HG03175 (cell line): ENCODE measurements around the gene MACF1.
"Not testable (repeated sequence)": the region's sequence is repeated elsewhere in the genome, so short reads cannot be mapped to it uniquely, and the experiment has no call there.

Experiments used
- ATAC-seq: cut with Tn5 transposase; IDR thresholded peaks from one replicate; pipeline ENCODE4 v1.9.1; 2021; ENCODE audit warnings: mild to moderate bottlenecking, moderate library complexity; ENCODE audit not compliant: unreplicated experiment

MACF1 gene

GRCh38 chr1:39526466-39527189, 322.1 kb downstream of the MACF1 start:
- ATAC-seq = no peak

GRCh38 chr1:39527190-39527579, 322.7 kb downstream of the MACF1 start:
- not testable (repeated sequence) for ATAC-seq

GRCh38 chr1:39528082-39528481, 323.6 kb downstream of the MACF1 start:
- no peak for ATAC-seq

GRCh38 chr1:39529901-39530535, 325.5 kb downstream of the MACF1 start:
- ATAC-seq = no peak

GRCh38 chr1:39531526-39531925, 327.0 kb downstream of the MACF1 start:
- no peak for ATAC-seq

GRCh38 chr1:39533442-39533841, 328.9 kb downstream of the MACF1 start:
- no peak for ATAC-seq
